Nephron (organoid): ENCODE results near the gene UBE2A.

Experiments
- H3K27ac Mint-ChIP-seq, 3 experiments: 2 replicates each; pipeline ENCODE4 v1.8.0; 2020; ENCODE audit warnings: mixed read lengths in 3 of 3, mild to moderate bottlenecking in 2 of 3, moderate library complexity in 1 of 3
- H3K27me3 Mint-ChIP-seq: 2 replicates; pipeline ENCODE4 v1.8.0; 2021; ENCODE audit warnings: low read depth, mild to moderate bottlenecking, moderate library complexity, mixed read lengths
- H3K36me3 Mint-ChIP-seq: 2 replicates; pipeline ENCODE4 v1.8.0; 2020; ENCODE audit warnings: low read depth, mixed read lengths
- H3K4me1 Mint-ChIP-seq: 2 replicates; pipeline ENCODE4 v1.8.0; 2020; ENCODE audit warnings: mixed read lengths
- H3K4me3 Mint-ChIP-seq, 3 experiments: 2 replicates each; pipeline ENCODE4 v1.8.0; 2020; ENCODE audit warnings: mild to moderate bottlenecking in 3 of 3, mixed read lengths in 3 of 3, moderate library complexity in 2 of 3
- H3K9me3 Mint-ChIP-seq: 2 replicates; pipeline ENCODE4 v1.8.0; 2020; ENCODE audit warnings: mixed read lengths
- TF ChIP-seq, protein P1 (sequence below), 3 experiments: fragments of 200-600 bp; sonication (generic); IDR thresholded peaks; one replicate each; pipeline ENCODE4 v1.5.0; 2021; ENCODE audit warnings: antibody characterized with exemption in 3 of 3; ENCODE audit not compliant: unreplicated experiment in 3 of 3

The UBE2A gene

DNA sequence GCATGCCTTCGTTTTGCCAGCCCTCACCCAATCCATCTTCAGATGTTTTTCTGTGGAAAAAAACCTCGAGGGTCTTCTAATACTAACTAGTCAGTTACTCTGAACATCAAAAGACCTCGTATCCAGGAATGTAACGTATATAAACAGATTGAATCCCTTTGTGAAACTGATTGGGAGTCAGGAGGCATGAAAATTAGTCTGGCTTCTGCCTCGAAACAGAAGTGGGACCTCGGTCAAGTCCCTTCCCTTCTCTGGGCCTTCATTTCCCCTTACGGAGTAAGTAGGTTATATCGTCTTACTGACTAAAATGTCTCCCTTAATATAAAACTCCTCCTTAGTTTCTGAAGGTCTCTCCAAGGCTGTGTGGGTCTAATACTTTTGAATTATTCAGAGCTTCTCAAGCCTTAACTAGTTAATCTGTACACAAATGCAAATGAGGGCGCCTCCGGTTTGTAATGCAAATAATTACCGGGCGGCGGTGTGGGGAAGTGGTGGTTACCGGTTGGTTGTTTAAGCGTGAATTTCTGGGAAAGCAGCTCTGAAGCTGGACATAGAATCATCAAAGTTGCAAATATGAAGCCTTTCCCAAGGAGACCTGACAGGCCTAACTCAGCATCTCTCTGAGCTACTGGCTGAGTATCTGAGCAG is 43.3 kb downstream of the UBE2A start:
- H3K27me3 Mint-ChIP-seq = no peaks in the 10 kb centered on the region
- H3K27ac Mint-ChIP-seq = peak overlapping the region in 2 of 3 experiments; percentile 52 to 69
- H3K9me3 Mint-ChIP-seq = no peaks in the 10 kb centered on the region
- H3K4me1 Mint-ChIP-seq = peaks cover 8% of the 10 kb centered on the region
- no peak overlapping the region for H3K4me3 Mint-ChIP-seq
- H3K36me3 Mint-ChIP-seq = peaks cover 15% of the 10 kb centered on the region
- TF ChIP-seq, protein P1, sequence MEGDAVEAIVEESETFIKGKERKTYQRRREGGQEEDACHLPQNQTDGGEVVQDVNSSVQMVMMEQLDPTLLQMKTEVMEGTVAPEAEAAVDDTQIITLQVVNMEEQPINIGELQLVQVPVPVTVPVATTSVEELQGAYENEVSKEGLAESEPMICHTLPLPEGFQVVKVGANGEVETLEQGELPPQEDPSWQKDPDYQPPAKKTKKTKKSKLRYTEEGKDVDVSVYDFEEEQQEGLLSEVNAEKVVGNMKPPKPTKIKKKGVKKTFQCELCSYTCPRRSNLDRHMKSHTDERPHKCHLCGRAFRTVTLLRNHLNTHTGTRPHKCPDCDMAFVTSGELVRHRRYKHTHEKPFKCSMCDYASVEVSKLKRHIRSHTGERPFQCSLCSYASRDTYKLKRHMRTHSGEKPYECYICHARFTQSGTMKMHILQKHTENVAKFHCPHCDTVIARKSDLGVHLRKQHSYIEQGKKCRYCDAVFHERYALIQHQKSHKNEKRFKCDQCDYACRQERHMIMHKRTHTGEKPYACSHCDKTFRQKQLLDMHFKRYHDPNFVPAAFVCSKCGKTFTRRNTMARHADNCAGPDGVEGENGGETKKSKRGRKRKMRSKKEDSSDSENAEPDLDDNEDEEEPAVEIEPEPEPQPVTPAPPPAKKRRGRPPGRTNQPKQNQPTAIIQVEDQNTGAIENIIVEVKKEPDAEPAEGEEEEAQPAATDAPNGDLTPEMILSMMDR (IDR thresholded peaks at IDR 0.05; ENCODE audit: unreplicated experiment in 3 of 3) = no peak

DNA sequence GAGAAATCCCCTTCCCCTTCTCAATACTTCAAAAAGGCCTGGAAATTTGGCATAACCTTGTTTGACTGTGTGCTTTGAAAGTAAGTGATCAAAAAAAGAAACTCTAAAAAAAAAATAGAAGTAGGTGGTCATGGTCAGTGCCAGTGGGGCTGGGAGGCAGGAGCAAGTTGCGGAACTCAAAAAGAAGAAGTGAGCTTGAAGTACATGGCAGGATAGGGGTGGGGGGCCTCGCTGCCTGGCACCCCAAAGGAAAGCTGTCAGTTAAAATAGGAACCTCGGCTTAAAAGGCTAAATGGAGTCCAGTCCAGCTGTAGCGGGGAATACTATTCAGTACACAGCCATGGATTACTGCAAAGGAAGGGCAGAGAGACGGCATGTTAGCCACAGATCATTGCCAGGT is 44.1 kb downstream of the UBE2A start:
- Mint-ChIP-seq H3K27ac (peak overlapping the region in 1 of 3 experiments; percentile 69), H3K27me3 (no peaks in the 10 kb centered on the region), H3K9me3 (no peaks in the 10 kb centered on the region), H3K36me3 (peaks cover 15% of the 10 kb centered on the region), H3K4me3 (no peak overlapping the region), H3K4me1 (peaks cover 13% of the 10 kb centered on the region)
- TF ChIP-seq, protein P1 (IDR thresholded peaks at IDR 0.05; ENCODE audit: unreplicated experiment in 3 of 3) = no peak

DNA sequence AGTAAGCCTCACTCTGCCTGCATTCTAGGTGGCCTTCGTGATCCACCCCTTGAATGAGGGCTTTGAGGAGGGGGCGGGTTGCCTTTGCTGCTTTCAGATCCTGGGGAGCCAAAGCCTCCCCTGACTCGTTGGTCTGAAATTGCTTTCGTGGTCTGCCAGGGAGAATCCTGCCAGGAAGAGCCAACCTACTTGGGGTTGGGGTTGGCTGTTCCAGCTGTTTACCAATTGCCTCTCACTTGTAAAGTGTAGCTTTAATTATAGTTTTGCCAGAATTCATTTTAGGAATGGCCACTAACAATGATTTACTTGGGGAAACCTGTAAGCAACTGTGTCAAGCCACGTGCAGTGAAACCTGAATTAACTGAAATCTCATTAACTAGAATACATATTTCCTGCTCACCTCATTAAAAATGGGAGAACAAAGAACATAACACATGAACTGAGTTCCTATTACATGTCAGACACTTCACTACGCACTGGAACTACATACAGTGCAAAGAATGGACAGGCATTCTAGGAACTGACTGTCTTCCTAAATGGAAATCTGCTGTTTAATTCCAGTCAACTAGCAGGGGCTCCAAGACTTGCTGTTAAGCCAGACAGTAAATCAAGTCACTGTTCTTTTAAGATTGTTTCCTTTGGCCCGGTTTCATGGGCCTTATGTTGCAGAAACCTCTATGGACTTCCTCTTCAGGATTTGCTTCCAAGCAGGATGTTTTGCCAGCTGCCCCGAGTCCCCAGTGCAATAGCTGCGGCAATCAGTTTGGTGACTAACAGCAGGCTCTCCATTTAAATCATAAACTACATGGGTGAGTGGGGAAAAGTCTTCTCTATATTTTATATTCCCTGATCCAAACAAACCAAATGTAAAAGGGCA is 48.2 kb downstream of the UBE2A start:
- Mint-ChIP-seq H3K4me3 (no peak overlapping the region), H3K36me3 (peaks cover 25% of the 10 kb centered on the region), H3K4me1 (peaks cover 13% of the 10 kb centered on the region), H3K27ac (peak overlapping the region; percentile 94 to 95 (median 94)), H3K27me3 (no peaks in the 10 kb centered on the region), H3K9me3 (no peaks in the 10 kb centered on the region)
- TF ChIP-seq, protein P1 (IDR thresholded peaks at IDR 0.05; ENCODE audit: unreplicated experiment in 3 of 3) = no peak

DNA sequence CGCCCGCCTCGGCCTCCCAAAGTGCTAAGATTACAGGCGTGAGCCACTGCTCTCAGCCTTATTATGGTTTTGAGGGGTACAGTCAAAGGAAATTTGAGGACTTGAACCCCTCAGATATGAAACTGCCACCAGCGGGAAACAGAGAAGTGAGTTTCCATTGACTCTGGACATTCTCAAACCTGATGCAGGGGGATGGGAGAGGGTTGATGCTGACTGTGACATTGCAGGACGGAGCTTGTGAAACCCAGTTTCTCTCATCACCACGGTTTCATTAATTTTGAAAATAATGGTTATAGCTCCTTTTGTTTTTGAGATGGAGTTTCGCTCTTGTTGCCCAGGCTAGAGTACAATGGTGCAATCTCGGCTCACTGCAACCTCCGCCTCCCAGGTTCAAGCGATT is 50.1 kb downstream of the UBE2A start:
- Mint-ChIP-seq H3K27ac (no peak overlapping the region), H3K4me1 (peaks cover 13% of the 10 kb centered on the region), H3K4me3 (no peak overlapping the region), H3K9me3 (peaks cover 3% of the 10 kb centered on the region), H3K27me3 (no peaks in the 10 kb centered on the region), H3K36me3 (peaks cover 28% of the 10 kb centered on the region)
- TF ChIP-seq, protein P1 (IDR thresholded peaks at IDR 0.05; ENCODE audit: unreplicated experiment in 3 of 3) = no peak

DNA sequence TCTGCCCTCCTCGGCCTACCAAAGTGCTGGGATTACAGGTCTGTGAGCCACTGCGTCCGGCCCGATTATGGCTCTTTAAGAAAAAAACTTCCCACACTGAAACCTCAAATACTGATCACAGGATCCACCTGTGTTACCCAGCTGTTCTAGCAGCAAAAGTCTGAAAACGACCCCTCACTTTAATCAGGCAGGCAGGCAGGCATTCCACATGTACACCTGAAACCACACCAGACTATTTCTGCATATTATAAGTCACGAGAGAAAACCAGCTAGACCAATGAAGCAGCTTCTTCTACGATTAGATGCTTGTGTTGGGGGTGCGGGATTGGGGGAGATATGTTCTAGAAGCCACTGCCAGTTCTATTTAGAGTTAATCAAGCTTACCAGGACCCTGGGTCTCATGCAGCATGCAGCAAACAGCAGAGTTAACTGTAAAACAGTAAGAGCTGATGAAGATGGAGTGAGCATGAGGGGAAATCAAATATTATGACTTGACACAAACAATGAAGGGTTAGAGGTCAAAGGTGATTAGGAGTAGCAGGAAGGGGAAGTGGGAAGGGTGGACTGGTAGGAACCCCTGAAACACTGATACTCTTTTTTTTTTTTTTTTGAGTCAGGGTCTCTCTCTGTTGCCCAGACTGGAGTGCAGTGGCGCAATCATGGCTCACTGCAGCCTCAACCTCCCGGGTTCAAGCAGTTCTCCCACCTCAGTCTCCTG is 50.7 kb downstream of the UBE2A start:
- Mint-ChIP-seq H3K4me1 (peaks cover 13% of the 10 kb centered on the region), H3K27me3 (no peaks in the 10 kb centered on the region), H3K36me3 (peaks cover 24% of the 10 kb centered on the region), H3K27ac (peak overlapping the region in 1 of 3 experiments; percentile 36), H3K9me3 (peaks cover 5% of the 10 kb centered on the region), H3K4me3 (no peak overlapping the region)
- TF ChIP-seq, protein P1 (IDR thresholded peaks at IDR 0.05; ENCODE audit: unreplicated experiment in 3 of 3) = no peak
